Thyroid gland (tissue), 4 donors: ENCODE results near the gene C2orf49.

Experiments used
- POLR2A ChIP-seq, 2 donors: fragments of 450-650 bp; IDR thresholded peaks; one replicate each; pipeline ENCODE4 v1.6.1; 2017; ENCODE audit warnings: antibody characterized with exemption in 2 of 2, mild to moderate bottlenecking in 2 of 2, moderate library complexity in 1 of 2
- TF ChIP-seq, protein P1 (sequence below), 6 experiments: fragments of 200-600 bp in 3 of 6; fragments of 450-650 bp in 3 of 6; sonication (generic) in 3 of 6; IDR thresholded peaks; one replicate each; pipeline ENCODE4 v1.5.1; 2016 to 2019; ENCODE audit warnings: antibody characterized with exemption in 6 of 6, mild to moderate bottlenecking in 2 of 6, inconsistent platforms in 1 of 6, moderate library complexity in 1 of 6

DNA sequence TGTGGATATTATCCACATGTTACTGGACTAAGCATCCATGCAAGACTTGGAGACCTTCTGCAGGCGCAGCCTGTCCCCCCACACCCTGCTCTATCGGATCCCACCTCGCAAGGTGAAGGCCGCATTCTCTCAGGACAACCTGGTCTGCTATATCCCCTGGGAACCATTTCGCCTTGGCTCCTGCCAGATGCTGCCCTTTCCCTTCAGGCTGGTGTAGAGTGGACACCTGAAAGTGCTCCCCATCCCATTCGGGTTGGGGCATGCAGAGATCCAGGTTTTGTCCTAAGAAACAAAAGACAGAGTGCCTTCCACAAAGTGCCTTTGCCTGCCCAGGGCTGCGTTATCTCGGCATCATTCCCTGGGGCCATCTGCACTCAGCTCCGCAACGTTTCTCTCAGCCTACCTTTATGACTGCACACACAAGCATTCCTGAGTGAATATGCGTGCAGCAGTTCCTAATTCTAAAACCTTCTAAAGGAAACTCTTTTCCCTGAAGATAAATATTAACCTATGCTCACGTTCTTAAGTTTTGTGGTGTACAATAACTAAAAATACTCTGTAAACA, 41.0 kb downstream of the C2orf49 start:
- TF ChIP-seq, protein P1, sequence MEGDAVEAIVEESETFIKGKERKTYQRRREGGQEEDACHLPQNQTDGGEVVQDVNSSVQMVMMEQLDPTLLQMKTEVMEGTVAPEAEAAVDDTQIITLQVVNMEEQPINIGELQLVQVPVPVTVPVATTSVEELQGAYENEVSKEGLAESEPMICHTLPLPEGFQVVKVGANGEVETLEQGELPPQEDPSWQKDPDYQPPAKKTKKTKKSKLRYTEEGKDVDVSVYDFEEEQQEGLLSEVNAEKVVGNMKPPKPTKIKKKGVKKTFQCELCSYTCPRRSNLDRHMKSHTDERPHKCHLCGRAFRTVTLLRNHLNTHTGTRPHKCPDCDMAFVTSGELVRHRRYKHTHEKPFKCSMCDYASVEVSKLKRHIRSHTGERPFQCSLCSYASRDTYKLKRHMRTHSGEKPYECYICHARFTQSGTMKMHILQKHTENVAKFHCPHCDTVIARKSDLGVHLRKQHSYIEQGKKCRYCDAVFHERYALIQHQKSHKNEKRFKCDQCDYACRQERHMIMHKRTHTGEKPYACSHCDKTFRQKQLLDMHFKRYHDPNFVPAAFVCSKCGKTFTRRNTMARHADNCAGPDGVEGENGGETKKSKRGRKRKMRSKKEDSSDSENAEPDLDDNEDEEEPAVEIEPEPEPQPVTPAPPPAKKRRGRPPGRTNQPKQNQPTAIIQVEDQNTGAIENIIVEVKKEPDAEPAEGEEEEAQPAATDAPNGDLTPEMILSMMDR (IDR thresholded peaks at IDR 0.05), result no peak
- no peak for TF ChIP-seq POLR2A (IDR thresholded peaks at IDR 0.05)
